ENCODE results near the gene ZNF775.

DNA sequence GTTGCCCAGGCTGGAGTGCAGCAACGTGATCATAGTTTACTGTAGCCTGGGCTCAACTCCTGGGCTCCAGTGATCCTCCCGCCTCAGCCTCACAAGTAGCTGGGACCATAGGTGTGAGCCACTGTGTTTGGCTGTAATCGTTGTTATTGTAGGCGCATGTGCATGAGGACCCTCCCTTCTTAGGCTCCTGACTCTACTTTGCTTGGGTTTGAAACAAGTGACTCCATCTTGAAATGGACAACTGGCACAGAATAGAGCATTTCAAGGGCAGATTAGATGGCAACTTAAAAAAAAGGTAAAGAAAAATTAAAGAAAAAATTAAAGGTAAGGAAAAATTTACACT lies 55.9 kb downstream of the ZNF775 start:
- TF ChIP-seq GLIS3 (CRISPR knock-in tag; IDR thresholded peaks at IDR 0.05) (no peak), ZC3H10 (CRISPR knock-in tag; IDR thresholded peaks at IDR 0.05) (no peak)
